IgD-negative memory B cell (primary cell): ENCODE results near the gene FAM124A. TPM values are rescaled to one million over a fixed set of nuclear protein-coding genes. Genes with fewer than 3 reads are reported as not detected.

Experiments used
- H3K27ac Mint-ChIP-seq, 3 donors: one replicate each; pipeline ENCODE4 v1.8.0; 2020 to 2022; ENCODE audit warnings: mild to moderate bottlenecking in 3 of 3, mixed read lengths in 3 of 3, moderate library complexity in 1 of 3
- H3K27me3 Mint-ChIP-seq: one replicate; pipeline ENCODE4 v1.8.0; 2021; ENCODE audit warnings: mixed read lengths
- H3K36me3 Mint-ChIP-seq: one replicate; pipeline ENCODE4 v1.8.0; 2020; ENCODE audit warnings: mild to moderate bottlenecking, mixed read lengths
- H3K4me1 Mint-ChIP-seq, 3 donors: one replicate each; pipeline ENCODE4 v1.8.0; 2020 to 2022; ENCODE audit warnings: mixed read lengths in 3 of 3, mild to moderate bottlenecking in 1 of 3
- H3K4me3 Mint-ChIP-seq, 4 donors: one replicate each; pipeline ENCODE4 v1.8.0; 2020 to 2022; ENCODE audit warnings: mild to moderate bottlenecking in 4 of 4, mixed read lengths in 4 of 4, moderate library complexity in 3 of 4
- H3K9me3 Mint-ChIP-seq, 3 donors: one replicate each; pipeline ENCODE4 v1.8.0; 2020 to 2021; ENCODE audit warnings: mixed read lengths in 3 of 3, mild to moderate bottlenecking in 1 of 3
- polyA plus RNA-seq: library from polyadenylated mRNA; unstranded; fragments of 300-500 nt; fragmentation: Illumina TruSeq; gene quantifications from one replicate; pipeline ENCODE4 v1.2.3, GENCODE V29; 2021

The FAM124A gene
- not detected for polyA plus RNA-seq

GRCh38 chr13:51222037-51222685, at the start of gene FAM124A:
Gene FAM124A, plus strand, starts transcription at chr13:51222398. Its CDS starts 104 bp downstream, at chr13:51222502.
- Mint-ChIP-seq H3K27me3 (peaks cover 27% of the 10 kb centered on the region), H3K36me3 (peaks cover 2% of the 10 kb centered on the region), H3K27ac (no peak within 1 kb of the TSS), H3K4me1 (peaks cover 0 to 1% (median 0%) of the 10 kb centered on the region in 3 donors), H3K9me3 (no peaks in the 10 kb centered on the region), H3K4me3 (peak within 1 kb of the TSS; percentile 80 to 91 (median 82))

GRCh38 chr13:51175021-51175420, 47.2 kb upstream of the FAM124A start:
- peaks cover 0 to 6% (median 2%) of the 10 kb centered on the region in 3 donors for H3K9me3 Mint-ChIP-seq

GRCh38 chr13:51175639-51176038, 46.6 kb upstream of the FAM124A start:
- Mint-ChIP-seq H3K27ac (no peak overlapping the region), H3K4me1 (no peaks in the 10 kb centered on the region), H3K36me3 (no peaks in the 10 kb centered on the region)

More at GRCh38 chr13:51175021-51175420, 47.2 kb upstream of the FAM124A start:
- H3K4me3 Mint-ChIP-seq, result no peak overlapping the region
- H3K27me3 Mint-ChIP-seq, result peaks cover 6% of the 10 kb centered on the region
- H3K27ac Mint-ChIP-seq, result no peak overlapping the region
- H3K4me1 Mint-ChIP-seq, result no peaks in the 10 kb centered on the region
- no peaks in the 10 kb centered on the region for H3K36me3 Mint-ChIP-seq

DNA sequence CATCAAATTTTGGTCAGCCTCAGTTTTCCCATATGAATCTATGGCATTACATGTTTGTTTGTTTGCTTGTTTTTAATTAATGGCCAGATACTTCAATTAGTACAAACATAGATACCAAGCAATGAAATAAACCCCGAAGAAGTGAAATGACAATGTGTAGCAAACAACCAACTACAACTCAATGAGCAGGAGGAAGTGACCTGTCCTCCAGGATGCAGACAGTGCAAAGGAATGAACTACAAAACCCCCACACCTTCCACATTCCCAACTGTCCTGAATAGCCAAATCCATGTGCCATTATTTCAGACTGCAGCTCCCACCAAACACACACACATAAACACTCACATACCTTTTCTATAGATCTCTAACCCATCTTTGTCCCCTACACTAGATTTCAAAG, 45.0 kb upstream of the FAM124A start:
- no peaks in the 10 kb centered on the region for H3K4me1 Mint-ChIP-seq
- H3K27me3 Mint-ChIP-seq, result peaks cover 14% of the 10 kb centered on the region
- no peak overlapping the region for H3K4me3 Mint-ChIP-seq
- H3K27ac Mint-ChIP-seq, result no peak overlapping the region
- no peaks in the 10 kb centered on the region for H3K36me3 Mint-ChIP-seq
- H3K9me3 Mint-ChIP-seq, result peaks cover 0 to 6% (median 2%) of the 10 kb centered on the region in 3 donors

More at GRCh38 chr13:51175639-51176038, 46.6 kb upstream of the FAM124A start:
- no peak overlapping the region for H3K4me3 Mint-ChIP-seq
- H3K9me3 Mint-ChIP-seq, result peaks cover 0 to 6% (median 2%) of the 10 kb centered on the region in 3 donors
- H3K27me3 Mint-ChIP-seq, result peaks cover 6% of the 10 kb centered on the region

DNA sequence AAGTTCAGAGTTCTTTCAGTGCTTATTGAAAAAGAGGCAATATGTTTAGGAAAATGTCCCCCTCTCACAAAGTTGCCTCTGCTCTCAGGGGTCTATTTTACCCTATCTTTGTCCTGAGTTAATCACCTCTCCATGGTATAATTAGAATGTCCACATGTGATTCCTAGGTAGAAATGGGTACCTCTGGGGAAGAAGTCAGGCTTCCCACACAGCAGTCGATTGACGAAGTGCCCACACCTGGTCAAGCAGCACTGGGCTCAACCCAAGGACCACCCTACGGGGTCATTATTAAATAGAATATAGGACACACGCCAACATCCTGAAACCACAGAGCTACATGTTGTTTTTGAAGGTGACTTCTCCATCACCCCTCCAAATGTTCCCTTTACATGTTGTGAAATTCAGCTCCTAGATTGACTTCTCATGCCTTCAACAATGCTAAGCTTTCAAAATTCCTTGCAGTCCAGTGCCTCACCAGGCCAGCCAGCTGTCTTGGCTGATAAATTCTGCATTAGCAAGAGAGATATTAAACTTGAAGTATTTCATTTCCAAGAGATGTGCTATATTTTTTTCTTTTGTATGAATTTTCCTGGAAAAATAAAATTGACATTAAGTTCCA, 43.6 kb upstream of the FAM124A start:
- Mint-ChIP-seq H3K4me1 (no peaks in the 10 kb centered on the region), H3K36me3 (no peaks in the 10 kb centered on the region), H3K27me3 (peaks cover 17% of the 10 kb centered on the region), H3K9me3 (peaks cover 0 to 6% (median 2%) of the 10 kb centered on the region in 3 donors), H3K4me3 (no peak overlapping the region), H3K27ac (no peak overlapping the region)

- Mint-ChIP-seq H3K27ac (no peak overlapping the region), H3K36me3 (no peaks in the 10 kb centered on the region), H3K4me1 (no peaks in the 10 kb centered on the region), H3K27me3 (peaks cover 17% of the 10 kb centered on the region), H3K4me3 (no peak overlapping the region), H3K9me3 (peaks cover 0 to 6% (median 2%) of the 10 kb centered on the region in 3 donors)
Measured at GRCh38 chr13:51179432-51179971, 42.7 kb upstream of the FAM124A start.

DNA sequence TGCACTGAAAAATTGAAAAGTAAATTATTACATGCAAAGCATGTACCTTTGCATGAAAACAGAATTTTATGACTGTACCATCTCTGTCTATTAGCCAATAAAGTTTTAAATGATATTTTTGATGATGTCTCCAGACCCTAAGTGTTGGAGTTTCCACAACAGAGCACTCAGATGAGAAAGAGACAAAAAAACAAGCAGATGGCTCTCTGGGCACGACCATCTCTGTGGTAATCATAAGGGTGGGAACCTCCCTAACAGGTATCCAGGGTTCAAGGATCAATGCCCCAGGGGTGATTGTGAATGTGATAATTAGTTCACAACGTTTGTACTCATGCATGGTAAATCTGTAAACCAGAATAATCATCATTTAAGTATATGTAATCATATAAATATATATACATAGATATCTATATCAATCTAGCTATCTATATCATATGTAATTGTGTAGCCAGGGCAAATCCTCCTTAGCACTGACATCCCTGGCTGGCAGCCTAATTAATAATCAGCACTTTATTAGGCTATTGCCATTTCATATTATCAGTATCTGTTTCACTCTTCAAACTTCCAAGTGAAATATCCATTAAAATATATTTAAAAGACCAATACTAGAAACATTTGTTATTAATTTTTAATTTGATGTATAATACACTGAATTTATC, 41.2 kb upstream of the FAM124A start:
- no peak overlapping the region for H3K4me3 Mint-ChIP-seq
- H3K36me3 Mint-ChIP-seq, result no peaks in the 10 kb centered on the region
- peaks cover 17% of the 10 kb centered on the region for H3K27me3 Mint-ChIP-seq
- no peak overlapping the region for H3K27ac Mint-ChIP-seq
- H3K9me3 Mint-ChIP-seq, result peaks cover 0 to 2% (median under 1%) of the 10 kb centered on the region in 3 donors
- H3K4me1 Mint-ChIP-seq, result no peaks in the 10 kb centered on the region

- Mint-ChIP-seq H3K9me3 (peaks cover 0 to 2% (median 0%) of the 10 kb centered on the region in 3 donors), H3K4me3 (no peak overlapping the region), H3K36me3 (no peaks in the 10 kb centered on the region), H3K27ac (no peak overlapping the region), H3K4me1 (no peaks in the 10 kb centered on the region), H3K27me3 (peaks cover 17% of the 10 kb centered on the region)
Measured at GRCh38 chr13:51181786-51182383, 40.3 kb upstream of the FAM124A start.

GRCh38 chr13:51191743-51192142, 30.5 kb upstream of the FAM124A start:
- Mint-ChIP-seq H3K4me3 (no peak overlapping the region), H3K4me1 (no peaks in the 10 kb centered on the region), H3K27me3 (peaks cover 17% of the 10 kb centered on the region), H3K36me3 (no peaks in the 10 kb centered on the region), H3K27ac (no peak overlapping the region), H3K9me3 (peaks cover 0 to 7% (median 0%) of the 10 kb centered on the region in 3 donors)

GRCh38 chr13:51192348-51192747, 29.9 kb upstream of the FAM124A start:
- Mint-ChIP-seq H3K36me3 (no peaks in the 10 kb centered on the region), H3K27ac (no peak overlapping the region), H3K4me1 (no peaks in the 10 kb centered on the region), H3K4me3 (no peak overlapping the region), H3K9me3 (peaks cover 0 to 7% (median 0%) of the 10 kb centered on the region in 3 donors), H3K27me3 (peaks cover 17% of the 10 kb centered on the region)

DNA sequence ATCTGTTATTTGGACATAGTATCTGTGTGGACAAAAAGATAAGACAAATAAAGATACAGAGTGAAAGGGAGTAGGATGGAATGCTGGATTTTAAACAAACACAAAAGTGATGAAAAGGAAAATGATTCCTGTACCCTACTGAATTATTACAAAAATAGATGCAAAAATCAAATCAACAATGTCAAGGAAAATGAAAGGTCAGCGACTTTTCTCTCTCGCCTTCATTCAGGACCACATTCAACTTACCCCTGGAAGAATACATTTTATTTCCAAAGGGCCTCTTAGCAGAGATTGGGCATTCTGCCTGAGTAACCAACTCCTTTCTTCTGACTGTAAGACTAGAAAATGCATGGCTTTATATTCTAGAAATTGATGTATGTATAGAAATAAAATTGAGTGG, 28.8 kb upstream of the FAM124A start:
- Mint-ChIP-seq H3K9me3 (peaks cover 0 to 13% (median 0%) of the 10 kb centered on the region in 3 donors), H3K4me3 (no peak overlapping the region), H3K36me3 (no peaks in the 10 kb centered on the region), H3K27me3 (peaks cover 17% of the 10 kb centered on the region), H3K27ac (no peak overlapping the region), H3K4me1 (no peaks in the 10 kb centered on the region)

- Mint-ChIP-seq H3K4me1 (no peaks in the 10 kb centered on the region), H3K9me3 (peaks cover 0 to 18% (median 3%) of the 10 kb centered on the region in 3 donors), H3K27ac (no peak overlapping the region), H3K4me3 (no peak overlapping the region), H3K36me3 (no peaks in the 10 kb centered on the region), H3K27me3 (peaks cover 17% of the 10 kb centered on the region)
Measured at GRCh38 chr13:51194942-51195341, 27.3 kb upstream of the FAM124A start.

GRCh38 chr13:51201886-51202285, 20.3 kb upstream of the FAM124A start:
- peaks cover 10% of the 10 kb centered on the region for H3K27me3 Mint-ChIP-seq
- no peak overlapping the region for H3K4me3 Mint-ChIP-seq
- H3K4me1 Mint-ChIP-seq, result no peaks in the 10 kb centered on the region
- H3K9me3 Mint-ChIP-seq, result peaks cover 0 to 15% (median 4%) of the 10 kb centered on the region in 3 donors
- no peak overlapping the region for H3K27ac Mint-ChIP-seq
- H3K36me3 Mint-ChIP-seq, result peaks cover 3% of the 10 kb centered on the region

DNA sequence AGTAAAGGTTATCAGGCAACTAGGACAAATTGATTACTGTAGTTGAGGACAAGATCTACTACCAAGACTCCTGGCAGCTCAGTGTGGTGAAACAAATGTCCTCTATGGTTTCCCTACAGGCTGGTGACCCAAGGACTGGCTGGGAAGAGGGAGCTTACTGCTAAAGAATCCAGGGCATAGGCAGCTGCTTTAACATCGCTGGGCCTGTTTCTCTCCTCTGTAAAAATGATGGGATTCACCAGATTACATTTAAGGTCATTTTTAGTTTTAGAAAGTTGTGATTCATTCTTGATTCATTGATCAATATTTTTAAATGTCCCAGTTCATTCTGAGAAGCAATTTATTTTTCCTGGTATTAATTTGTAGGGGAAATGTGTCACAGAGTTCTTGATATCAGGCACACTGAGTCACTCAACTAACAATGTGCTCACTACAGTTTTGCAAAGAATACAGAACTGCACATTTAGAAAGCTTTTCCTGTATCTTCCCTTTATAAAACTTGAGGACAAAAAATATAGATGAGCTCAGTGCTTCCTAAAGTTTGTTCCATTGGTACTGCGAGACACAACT, 19.6 kb upstream of the FAM124A start:
- peaks cover 3% of the 10 kb centered on the region for H3K36me3 Mint-ChIP-seq
- no peak overlapping the region for H3K4me3 Mint-ChIP-seq
- H3K27me3 Mint-ChIP-seq, result peaks cover 10% of the 10 kb centered on the region
- no peak overlapping the region for H3K27ac Mint-ChIP-seq
- peaks cover 0 to 15% (median 4%) of the 10 kb centered on the region in 3 donors for H3K9me3 Mint-ChIP-seq
- no peaks in the 10 kb centered on the region for H3K4me1 Mint-ChIP-seq
